ENCODE data around the gene CD300H. TPM values are rescaled to one million over a fixed set of nuclear protein-coding genes. Genes with fewer than 3 reads are reported as not detected.

The CD300H gene
- total RNA-seq, 1 donor from 2014 or later, result not detected

DNA sequence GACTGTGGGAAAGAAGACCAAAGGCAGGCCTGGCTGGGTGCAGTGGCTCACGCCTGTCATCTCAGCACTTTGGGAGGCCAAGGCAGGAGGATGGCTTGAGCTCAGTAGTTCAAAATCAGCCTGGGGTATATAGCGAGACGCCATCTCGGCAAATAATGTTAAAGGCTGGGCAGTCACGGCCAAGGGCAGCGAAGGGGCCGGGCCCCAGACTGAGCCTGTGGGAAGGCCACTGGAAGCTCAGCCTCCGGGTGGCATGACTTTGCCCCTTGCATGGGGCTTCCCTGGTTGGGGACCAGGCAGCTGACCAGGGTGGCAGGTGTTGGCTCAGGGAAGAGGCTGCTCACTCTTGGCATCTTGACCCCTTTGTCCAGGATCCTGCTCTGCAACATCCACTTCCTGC, 38.7 kb upstream of the CD300H start:
- no peak for DNase-seq (ENCODE audit: low read depth)
- H3K4me3 ChIP-seq (ENCODE audit: low read depth, low read length), result no peak overlapping the region
- TF ChIP-seq, protein P1, sequence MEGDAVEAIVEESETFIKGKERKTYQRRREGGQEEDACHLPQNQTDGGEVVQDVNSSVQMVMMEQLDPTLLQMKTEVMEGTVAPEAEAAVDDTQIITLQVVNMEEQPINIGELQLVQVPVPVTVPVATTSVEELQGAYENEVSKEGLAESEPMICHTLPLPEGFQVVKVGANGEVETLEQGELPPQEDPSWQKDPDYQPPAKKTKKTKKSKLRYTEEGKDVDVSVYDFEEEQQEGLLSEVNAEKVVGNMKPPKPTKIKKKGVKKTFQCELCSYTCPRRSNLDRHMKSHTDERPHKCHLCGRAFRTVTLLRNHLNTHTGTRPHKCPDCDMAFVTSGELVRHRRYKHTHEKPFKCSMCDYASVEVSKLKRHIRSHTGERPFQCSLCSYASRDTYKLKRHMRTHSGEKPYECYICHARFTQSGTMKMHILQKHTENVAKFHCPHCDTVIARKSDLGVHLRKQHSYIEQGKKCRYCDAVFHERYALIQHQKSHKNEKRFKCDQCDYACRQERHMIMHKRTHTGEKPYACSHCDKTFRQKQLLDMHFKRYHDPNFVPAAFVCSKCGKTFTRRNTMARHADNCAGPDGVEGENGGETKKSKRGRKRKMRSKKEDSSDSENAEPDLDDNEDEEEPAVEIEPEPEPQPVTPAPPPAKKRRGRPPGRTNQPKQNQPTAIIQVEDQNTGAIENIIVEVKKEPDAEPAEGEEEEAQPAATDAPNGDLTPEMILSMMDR (IDR thresholded peaks at IDR 0.05; ENCODE audit: insufficient read depth, low read length, poor library complexity, severe bottlenecking), result no peak
- no peaks in the 10 kb centered on the region for H3K36me3 ChIP-seq (ENCODE audit: control insufficient read depth, insufficient read depth, low read length)
- H3K27me3 ChIP-seq (ENCODE audit: control insufficient read depth, insufficient read depth, low read length), result peaks cover 14% of the 10 kb centered on the region

DNA sequence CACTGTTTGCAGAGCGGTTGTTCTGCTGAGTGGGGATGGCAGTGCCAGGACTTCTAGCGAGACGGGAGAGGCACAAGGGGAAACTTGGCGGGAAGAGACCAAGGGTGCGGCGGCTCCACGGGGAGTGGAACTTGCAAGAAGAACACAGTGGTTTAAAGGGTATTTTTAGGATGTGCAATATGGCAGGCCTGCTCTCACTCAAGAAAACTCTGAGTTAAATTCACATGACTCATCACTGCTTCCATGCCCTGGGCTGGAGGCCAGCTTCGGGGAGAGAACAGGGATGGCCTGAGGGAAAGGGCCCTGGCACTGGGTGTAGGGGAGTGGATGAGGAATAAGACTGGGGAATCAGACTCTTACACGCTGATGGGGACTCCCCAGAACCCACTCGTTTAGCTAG, 38.1 kb upstream of the CD300H start:
- DNase-seq (ENCODE audit: low read depth), result no peak
- no peak overlapping the region for H3K4me3 ChIP-seq (ENCODE audit: low read depth, low read length)
- no peaks in the 10 kb centered on the region for H3K36me3 ChIP-seq (ENCODE audit: control insufficient read depth, insufficient read depth, low read length)
- peaks cover 14% of the 10 kb centered on the region for H3K27me3 ChIP-seq (ENCODE audit: control insufficient read depth, insufficient read depth, low read length)
- TF ChIP-seq, protein P1 (IDR thresholded peaks at IDR 0.05; ENCODE audit: insufficient read depth, low read length, poor library complexity, severe bottlenecking), result no peak

DNA sequence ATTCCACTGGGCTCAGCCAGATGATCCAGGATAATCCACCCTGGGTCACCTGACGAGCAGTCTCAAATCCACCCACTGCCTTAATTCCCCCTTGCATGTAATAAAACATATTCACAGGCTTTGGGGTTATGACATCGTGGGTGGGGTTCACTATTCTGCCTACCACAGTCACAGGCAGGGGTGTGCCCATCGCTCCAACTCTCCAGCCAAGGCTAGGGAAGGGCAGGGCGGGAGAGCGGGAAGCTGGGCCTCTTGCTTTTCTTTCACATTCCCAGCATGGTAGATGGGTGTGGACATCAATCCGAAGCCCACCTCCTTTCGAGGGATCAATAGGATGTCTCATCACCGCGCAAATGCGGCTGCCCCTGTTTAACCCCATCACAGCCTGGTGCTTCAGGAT, 37.5 kb upstream of the CD300H start:
- no peaks in the 10 kb centered on the region for H3K36me3 ChIP-seq (ENCODE audit: control insufficient read depth, insufficient read depth, low read length)
- TF ChIP-seq, protein P1 (IDR thresholded peaks at IDR 0.05; ENCODE audit: insufficient read depth, low read length, poor library complexity, severe bottlenecking), result no peak
- no peak overlapping the region for H3K4me3 ChIP-seq (ENCODE audit: low read depth, low read length)
- DNase-seq (ENCODE audit: low read depth), result no peak
- peaks cover 14% of the 10 kb centered on the region for H3K27me3 ChIP-seq (ENCODE audit: control insufficient read depth, insufficient read depth, low read length)

DNA sequence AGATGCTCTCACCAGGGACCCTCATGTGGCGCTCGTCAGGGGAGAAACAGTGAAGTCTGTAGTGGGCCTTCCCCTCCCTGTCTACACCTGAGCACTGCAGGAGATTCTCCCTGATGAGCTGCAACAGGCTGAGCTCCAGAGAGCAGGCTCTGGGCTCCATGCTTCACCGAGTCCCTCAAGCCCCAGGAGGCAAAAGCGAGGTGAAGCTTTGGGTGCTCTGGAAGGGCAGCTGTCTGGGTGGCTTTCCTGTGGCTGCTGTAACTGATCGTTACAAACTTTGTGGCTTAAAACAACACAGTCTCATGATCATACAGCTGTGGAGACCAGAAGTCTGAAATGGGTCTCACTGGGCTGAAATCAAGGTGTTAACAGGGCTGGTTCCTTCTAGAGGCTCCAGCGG, 36.9 kb upstream of the CD300H start:
- no peaks in the 10 kb centered on the region for H3K36me3 ChIP-seq (ENCODE audit: control insufficient read depth, insufficient read depth, low read length)
- H3K4me3 ChIP-seq (ENCODE audit: low read depth, low read length), result no peak overlapping the region
- TF ChIP-seq, protein P1 (IDR thresholded peaks at IDR 0.05; ENCODE audit: insufficient read depth, low read length, poor library complexity, severe bottlenecking), result no peak
- no peak for DNase-seq (ENCODE audit: low read depth)
- H3K27me3 ChIP-seq (ENCODE audit: control insufficient read depth, insufficient read depth, low read length), result peaks cover 16% of the 10 kb centered on the region

DNA sequence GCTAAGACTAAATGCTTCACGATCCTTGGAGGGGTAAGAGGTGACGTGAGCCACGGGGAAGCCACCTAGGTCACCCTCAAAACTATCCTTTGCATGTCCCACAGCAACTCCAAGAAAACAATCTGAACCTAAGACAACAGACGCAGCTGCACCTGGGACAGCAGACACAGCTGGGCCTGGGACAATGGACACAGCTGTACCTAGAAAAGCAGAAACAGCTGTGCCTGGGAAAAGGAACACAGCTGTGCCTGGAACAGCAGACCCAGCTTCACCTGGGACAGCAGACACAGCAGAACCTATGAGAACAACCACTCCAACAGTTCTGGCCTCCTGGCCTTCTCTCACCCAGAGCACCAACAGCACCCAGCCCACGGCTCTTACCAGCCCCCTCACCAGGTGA, 36.4 kb upstream of the CD300H start:
- Histone ChIP-seq H3K4me3 (ENCODE audit: low read depth, low read length) (no peak overlapping the region), H3K27me3 (ENCODE audit: control insufficient read depth, insufficient read depth, low read length) (peaks cover 20% of the 10 kb centered on the region), H3K36me3 (ENCODE audit: control insufficient read depth, insufficient read depth, low read length) (no peaks in the 10 kb centered on the region)
- no peak for DNase-seq (ENCODE audit: low read depth)
- TF ChIP-seq, protein P1 (IDR thresholded peaks at IDR 0.05; ENCODE audit: insufficient read depth, low read length, poor library complexity, severe bottlenecking), result no peak

DNA sequence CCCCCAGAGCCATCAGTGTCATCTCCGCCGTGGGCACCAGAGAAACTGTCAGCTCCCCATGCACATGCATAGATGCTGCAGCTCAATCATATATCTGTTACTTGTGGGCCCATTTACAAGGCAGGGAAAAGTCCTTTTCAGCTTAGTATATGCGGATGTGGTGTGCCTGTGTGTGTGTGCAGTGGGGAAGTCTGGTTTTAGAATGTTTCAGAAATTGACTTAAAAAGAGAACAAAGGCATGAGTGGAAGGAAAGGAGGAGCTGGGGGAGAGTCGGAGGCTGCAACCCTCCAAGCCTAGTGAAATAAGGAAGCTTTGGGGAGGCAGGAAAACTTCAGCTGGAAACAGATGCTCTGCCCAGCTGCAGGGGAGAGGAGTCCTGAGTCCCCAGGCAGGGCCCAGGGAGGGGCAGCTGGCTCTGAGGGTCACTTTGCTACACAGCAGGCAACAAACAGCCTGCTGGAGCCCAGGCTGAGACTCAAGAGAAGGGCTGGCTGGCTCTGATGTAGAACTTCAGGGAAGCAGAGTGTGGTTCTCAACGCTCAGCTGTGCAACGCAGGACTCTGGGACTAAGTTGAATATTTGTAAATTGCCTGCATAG, 35.8 kb upstream of the CD300H start:
- DNase-seq (ENCODE audit: low read depth), result no peak
- TF ChIP-seq, protein P1 (IDR thresholded peaks at IDR 0.05; ENCODE audit: insufficient read depth, low read length, poor library complexity, severe bottlenecking), result no peak
- H3K36me3 ChIP-seq (ENCODE audit: control insufficient read depth, insufficient read depth, low read length), result no peaks in the 10 kb centered on the region
- no peak overlapping the region for H3K4me3 ChIP-seq (ENCODE audit: low read depth, low read length)
- H3K27me3 ChIP-seq (ENCODE audit: control insufficient read depth, insufficient read depth, low read length), result peaks cover 20% of the 10 kb centered on the region
